Activated gamma-delta T cell treated with Interleukin-2 at 50 U/mL for 16 hours (primary cell): ENCODE data around the gene SCAANT1.
A peak's percentile ranks its signal among the peaks of the same experiment; 100 is the strongest.

Experiments
- DNase-seq: peaks from one replicate; pipeline ENCODE4 v3.0.0-alpha.2; 2020

The SCAANT1 gene

DNA sequence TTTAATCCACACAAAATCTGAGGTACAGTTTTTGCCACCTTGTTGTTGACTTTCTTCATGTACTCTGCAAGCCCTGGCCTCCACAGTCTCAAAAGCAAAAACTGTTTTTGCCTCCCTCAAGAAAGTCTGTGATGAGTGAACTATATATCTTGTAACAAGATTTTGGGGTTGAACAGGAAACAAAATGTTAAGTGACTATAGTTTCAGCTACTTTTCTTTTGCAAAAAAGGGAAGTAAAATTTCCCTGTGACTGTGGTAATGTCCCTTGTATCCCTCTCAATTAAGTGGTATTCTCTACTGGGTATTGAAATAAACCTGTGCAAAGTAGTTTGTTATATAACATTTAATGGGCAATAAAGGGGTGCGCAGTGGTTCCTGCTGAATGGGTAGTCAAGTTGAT is 21.3 kb upstream of the SCAANT1 start:
- DNase-seq: no peak

DNA sequence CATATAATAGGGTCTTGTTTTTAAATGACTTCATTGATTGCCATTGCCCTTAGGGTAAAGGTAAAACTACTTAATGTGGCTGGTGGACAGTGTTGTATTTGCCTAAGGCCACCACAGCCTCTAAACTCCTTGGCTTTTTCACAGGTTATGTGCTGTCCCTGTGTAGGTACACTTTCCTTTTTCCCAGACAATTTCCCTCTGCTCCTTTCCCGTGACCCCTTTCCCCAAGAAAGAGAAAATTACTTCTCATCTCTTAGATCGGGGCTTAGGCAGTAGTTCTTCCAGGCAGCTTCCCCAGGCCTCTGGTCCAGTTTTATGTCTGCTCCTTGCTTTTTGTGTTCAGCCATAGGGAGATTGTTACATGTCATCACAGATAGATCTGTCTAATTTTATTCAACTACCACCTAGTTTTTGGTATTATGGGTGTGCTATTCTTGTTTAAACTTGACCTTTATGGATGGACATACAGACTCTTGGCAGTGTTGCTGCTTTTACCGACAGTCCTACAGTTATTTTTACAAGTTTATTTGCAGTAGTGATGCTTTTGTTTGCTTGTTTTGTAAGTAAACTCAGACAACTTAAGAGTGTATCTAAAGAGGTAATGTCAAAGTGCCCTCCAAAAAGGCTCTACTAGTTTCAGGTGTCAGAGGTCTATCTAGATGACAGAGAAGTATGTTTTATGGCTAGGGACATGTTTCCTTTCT is 20.5 kb upstream of the SCAANT1 start:
- DNase-seq: no peak

GRCh38 chr3:63931290-63931689 is 19.1 kb upstream of the SCAANT1 start:
- no peak for DNase-seq

DNA sequence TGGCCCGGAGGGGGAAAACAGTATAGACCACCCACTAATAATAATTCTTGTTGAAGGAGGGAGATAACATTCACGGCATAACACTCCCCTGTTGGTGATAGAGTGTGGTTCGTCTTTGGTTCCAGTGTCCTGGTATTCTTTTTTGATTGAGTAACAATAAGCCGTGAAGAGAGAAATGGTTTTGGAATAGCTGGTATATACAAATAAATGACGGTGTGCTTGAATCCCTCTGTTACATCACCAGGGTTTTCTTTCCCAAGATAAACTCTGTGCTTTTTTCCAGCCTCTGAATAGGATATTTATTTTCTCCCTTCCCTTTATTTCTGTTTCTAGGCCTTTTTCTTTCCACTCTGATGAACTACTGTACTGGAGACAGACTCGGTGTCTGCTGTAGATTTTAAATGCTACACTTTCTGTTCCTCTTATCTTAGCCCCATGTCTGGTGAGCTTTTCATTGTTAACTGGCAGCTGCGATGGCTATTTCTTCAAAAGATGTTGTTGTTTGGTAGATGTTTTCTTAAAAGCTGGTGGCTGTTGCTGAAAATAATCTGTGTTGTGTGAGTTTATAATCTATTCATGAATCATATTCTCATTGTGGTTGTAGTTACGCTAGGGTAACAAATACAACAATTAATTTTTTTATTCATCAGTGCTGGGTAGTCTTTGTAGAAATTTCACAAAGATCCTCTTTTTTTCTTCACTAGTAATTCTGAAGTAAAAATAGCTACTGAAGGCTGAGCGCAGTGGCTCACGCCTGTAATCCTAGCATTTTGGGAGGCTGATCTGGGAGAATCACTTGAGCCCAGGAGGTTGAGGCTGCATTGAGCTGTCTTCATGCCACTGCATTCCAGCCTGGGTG is 15.5 kb upstream of the SCAANT1 start:
- DNase-seq: no peak

- DNase-seq: no peak
Measured at GRCh38 chr3:63926309-63926708, 14.1 kb upstream of the SCAANT1 start.

GRCh38 chr3:63922491-63923199 is 10.5 kb upstream of the SCAANT1 start:
- DNase-seq: no peak

DNA sequence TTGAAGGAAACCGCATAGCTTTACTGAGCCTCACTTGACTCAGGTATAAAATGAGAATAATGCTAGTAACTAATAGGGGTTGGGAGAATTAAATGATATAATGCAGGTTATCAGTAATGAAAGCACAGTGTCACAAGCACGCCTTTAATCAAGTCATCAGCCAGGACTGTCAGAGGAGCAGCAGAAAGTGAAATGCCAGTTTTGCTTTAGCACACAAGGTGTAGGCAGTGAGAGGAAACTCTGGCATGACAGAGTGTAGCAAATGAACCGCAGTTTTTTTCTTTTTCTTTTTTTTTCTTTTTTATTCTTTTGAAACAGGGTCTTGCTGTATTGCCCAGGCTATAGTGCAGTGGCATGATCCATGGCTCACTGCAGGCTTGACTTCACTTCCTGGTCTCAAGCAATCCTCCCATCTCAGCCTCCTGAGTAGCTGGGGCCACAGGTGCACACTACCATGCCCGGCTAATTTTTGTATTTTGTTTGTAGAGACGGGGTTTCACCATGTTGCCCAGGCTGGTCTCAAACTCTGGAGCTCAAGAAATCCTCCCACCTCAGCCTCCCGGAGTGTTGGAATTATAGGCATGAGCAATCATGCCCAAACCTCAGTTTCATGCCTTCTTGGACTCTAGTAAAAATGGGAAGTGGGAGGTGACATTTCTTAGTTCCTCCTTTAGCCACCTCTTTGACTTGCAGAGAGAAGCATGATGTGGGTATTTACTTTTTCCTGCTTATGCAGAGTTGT is 9.7 kb upstream of the SCAANT1 start:
- DNase-seq: no peak

DNA sequence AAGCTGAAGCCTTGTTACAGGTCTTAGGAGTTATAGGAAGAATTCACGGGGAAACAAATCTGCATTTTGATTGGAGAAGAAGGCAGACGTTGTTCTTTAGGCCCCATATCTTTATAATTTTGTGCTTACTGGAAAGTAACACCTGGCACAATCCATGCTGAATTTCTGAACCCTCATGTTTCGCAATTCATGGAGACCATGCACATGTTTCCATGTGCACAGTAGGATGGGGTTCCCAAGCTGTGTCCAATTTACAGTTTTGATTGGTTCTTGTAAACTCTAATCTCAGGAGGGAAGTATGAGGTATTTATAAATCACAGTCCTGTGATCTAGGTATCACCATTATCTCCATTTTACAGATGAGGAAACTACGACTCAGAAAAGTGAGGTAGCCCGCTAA is 7.8 kb upstream of the SCAANT1 start:
- DNase-seq: no peak

- no peak for DNase-seq
Measured at GRCh38 chr3:63918321-63918720, 6.1 kb upstream of the SCAANT1 start.

DNA sequence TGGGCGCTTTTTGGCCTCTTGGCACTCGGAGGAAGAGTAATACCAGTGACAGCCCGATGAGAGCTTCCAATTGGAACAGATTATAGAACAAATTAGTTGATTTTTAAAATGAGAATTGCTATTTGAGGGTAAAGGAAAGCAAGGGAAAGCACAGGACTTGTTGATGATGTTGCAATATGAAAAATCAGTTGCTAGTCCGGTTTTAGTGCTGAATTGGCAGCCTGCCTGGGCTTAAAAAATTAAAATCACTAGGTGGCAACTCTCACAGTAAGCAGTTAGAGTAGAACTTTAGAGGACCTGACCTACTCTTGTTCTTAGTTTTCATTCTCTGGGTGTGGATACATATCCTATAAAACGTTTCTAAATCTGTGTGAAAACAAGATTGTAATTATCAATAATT is 2.1 kb upstream of the SCAANT1 start:
- DNase-seq: no peak

DNA sequence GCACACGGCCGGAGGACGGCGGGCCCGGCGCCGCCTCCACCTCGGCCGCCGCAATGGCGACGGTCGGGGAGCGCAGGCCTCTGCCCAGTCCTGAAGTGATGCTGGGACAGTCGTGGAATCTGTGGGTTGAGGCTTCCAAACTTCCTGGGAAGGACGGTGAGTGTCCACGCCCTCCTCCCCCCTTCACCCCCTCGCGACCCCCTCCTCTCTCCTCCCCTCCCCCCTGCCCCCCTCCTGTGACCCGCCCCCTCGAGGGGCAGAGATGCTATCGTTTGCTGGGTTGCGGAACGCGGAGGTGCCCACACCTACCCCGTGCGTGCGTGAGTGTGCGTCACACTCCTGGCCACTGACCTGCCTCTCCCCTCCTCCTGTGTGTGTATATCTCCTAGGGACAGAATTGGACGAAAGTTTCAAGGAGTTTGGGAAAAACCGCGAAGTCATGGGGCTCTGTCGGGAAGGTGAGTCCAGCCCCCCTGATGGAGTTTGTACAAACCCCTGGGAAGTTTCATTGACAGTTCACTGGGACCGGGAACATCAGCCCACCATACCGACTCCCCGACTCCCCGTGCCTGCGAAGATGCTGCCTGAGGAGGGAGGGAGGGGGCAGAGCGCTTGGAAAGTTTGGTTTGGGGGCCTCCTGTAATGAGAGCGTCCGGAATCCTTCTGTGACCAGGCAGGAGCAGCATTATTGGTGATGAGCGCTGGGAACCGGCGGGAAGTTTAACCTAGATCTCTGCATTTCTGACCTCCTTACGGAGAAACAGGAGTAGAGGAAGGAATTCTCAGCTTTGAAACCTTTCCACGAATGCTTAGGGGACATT is 795 bp upstream of the SCAANT1 start:
- peak; percentile 52 for DNase-seq

- no peak for DNase-seq
Measured at GRCh38 chr3:63911509-63911872, 692 bp downstream of the SCAANT1 start.

GRCh38 chr3:63910891-63911290 is 1.3 kb downstream of the SCAANT1 start:
- no peak for DNase-seq

DNA sequence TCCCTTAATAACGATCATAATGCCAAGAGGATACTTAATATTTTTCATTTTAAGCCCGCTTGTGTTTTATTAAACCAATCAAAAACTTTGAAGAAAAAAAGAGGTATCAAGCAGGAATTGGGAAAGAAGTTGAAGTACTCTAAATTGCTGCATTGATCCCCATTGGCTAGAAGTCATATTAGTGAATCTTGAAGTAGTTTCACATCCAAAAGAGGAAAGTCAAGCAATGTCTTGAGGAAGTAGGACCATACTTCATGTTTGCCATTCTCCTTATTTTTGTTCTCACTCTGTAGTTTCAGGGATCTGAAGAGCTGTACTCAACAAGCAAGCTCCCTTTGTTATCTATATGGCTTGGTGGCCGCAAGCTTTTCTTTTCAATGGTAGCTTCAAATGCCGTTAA is 2.2 kb downstream of the SCAANT1 start:
- DNase-seq: no peak

- no peak for DNase-seq
Measured at GRCh38 chr3:63909431-63909830, 2.8 kb downstream of the SCAANT1 start.

DNA sequence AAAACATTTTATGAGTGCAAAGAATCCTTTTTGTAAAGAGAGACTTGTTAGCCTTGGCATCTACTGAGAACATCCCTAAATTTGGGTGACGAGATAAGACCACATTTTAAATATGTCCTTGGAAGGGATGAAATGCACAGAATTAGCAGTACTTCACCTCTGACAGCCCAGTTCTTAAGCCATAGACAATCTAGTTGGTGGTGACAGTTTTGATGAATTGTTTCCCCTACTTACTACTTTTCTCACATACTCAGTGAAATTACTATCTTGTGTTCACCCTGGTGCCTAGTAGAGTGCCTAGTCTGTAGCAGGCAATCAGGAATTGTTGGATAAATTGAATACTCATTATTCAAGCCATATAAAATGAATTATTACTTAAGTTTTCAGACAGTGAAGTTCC is 3.4 kb downstream of the SCAANT1 start:
- no peak for DNase-seq

DNA sequence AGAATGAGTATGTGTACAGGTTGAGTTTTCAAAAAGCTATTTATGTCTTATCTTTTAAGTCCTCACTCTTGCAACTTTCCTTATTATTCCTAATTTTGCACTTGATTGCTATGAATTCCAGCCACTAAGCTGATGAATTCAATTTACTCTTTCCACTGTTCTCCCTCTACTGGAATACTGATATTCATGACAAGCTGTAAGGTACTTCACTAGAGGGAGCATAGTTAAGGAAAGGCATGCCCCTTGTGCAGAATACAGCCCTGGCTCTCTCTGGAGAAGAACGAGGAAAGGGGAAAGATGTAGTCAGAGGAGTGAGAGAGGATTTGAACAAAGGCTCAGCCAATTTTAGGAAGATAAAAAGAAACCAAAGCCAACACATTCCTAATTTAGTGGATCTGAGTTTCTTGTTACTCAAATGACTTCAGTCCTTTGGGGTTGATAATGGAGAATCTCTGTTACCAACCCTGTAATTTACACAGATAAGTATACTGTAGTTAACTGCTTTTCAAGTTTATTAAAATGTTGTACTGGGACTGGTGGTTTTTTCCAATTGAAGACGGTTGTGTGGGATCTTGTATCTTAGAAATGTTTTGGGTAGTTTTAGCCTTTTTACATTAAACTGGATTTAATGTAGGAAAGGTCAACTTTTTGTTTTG is 4.0 kb downstream of the SCAANT1 start:
- no peak for DNase-seq

DNA sequence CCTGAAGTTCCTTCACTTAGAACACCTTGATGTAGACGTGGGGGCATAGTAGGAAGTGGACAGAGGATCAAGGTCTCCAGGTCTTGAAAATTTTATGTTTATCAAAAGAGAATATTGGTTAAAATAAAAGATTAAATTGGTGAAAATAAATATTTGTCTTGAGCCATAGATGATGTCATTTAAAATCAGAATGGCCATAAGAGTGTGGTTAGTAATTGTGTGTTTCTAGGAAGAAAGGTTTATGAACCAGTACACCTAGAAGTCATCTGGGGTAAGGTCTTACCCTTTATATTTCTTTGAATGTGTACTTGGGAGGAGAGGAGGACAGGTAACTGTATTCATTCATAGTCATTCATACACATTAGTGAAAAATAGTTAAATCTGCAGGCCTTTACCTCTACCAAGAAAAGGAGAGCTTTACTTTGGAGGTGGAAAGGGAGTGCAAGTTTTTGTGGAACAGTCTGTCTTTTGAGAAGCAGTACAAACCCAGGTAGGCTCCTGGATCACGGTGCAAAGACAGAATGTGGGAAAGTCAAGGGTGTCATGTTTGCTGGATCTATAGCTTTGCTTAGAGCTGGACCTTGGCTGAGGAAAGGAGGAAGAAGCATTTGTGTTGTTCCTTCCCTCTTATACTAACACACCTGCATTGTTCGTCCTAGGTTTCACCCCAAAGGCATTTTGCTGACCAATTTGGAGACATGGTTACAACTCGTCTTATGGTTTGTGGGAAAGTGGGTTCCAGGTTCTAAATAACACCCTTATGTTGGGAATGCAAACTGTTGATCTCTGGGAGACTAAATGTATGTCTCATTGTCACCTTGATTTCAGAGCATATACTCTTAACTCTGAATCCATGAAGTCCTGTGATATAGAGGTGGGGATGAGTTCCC is 6.2 kb downstream of the SCAANT1 start:
- no peak for DNase-seq

GRCh38 chr3:63900459-63900858 is 11.7 kb downstream of the SCAANT1 start:
- DNase-seq: no peak

- no peak for DNase-seq
Measured at GRCh38 chr3:63900010-63900409, 12.2 kb downstream of the SCAANT1 start.
